Neural progenitor cell (in vitro differentiated cells): ENCODE data around the gene DNAAF2.

Experiments
- EZH2 ChIP-seq: fragments of 200-600 bp; sonication (generic); IDR thresholded peaks from 2 replicates; pipeline ENCODE4 v1.6.1; 2017; ENCODE audit warnings: antibody characterized with exemption, mild to moderate bottlenecking, moderate library complexity
- EZH2phosphoT487 ChIP-seq: fragments of 200-600 bp; sonication (generic); IDR thresholded peaks from 2 replicates; pipeline ENCODE4 v1.6.1; 2017; ENCODE audit warnings: antibody characterized with exemption
- TF ChIP-seq, protein P1 (sequence below): fragments of 200-600 bp; sonication (generic); IDR thresholded peaks from 2 replicates; pipeline ENCODE4 v1.5.1; 2017; ENCODE audit warnings: antibody characterized with exemption, mild to moderate bottlenecking

DNA sequence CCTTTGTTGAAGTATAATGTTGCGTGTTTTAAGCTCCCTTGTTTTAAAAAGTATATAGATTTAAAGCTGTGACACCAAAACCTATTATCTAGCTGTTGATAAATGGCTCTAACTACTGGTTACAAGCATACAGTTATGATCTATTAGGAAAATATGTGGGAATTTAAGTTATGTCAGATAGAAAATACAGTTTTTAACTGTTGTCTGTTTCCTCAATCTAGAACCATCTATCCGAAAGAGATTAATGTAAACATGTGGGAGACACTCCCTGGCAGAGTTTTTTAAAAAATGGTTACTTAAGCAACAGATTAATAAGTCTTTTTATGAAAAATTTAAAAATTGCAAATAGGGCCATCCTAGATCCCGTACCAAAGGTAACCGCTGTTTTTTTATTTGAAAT, 22.8 kb downstream of the DNAAF2 start:
- TF ChIP-seq, protein P1, sequence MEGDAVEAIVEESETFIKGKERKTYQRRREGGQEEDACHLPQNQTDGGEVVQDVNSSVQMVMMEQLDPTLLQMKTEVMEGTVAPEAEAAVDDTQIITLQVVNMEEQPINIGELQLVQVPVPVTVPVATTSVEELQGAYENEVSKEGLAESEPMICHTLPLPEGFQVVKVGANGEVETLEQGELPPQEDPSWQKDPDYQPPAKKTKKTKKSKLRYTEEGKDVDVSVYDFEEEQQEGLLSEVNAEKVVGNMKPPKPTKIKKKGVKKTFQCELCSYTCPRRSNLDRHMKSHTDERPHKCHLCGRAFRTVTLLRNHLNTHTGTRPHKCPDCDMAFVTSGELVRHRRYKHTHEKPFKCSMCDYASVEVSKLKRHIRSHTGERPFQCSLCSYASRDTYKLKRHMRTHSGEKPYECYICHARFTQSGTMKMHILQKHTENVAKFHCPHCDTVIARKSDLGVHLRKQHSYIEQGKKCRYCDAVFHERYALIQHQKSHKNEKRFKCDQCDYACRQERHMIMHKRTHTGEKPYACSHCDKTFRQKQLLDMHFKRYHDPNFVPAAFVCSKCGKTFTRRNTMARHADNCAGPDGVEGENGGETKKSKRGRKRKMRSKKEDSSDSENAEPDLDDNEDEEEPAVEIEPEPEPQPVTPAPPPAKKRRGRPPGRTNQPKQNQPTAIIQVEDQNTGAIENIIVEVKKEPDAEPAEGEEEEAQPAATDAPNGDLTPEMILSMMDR: no peak
- no peak for TF ChIP-seq EZH2
- no peak for TF ChIP-seq EZH2phosphoT487
